ENCODE results near the gene SGPP2.

Gene SGPP2

DNA sequence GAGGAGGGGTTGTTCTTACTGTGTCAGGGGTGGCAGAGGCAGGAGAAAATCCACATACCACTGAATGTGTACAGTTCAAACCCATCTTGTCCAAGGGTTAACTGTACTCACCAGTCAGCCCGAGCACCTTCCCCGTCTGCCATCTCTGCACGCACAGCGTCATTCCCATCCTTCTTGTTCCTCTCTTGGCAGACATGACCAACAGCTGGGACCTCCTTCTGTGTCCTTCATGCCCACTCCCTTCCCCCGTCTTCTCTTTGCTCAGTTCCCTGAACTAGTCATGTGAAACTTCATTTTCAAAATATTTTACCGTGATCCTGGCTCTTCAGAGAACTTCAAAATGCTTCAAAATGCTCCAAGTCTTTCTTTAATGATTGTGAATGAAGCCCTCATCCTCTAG is 139.6 kb downstream of the SGPP2 start:
- H3K4me3 ChIP-seq (replicated peaks in 1 of 2; ENCODE audit: low read depth in 2 of 2, low read length in 2 of 2): no peak overlapping the region
- TF ChIP-seq, protein P1, sequence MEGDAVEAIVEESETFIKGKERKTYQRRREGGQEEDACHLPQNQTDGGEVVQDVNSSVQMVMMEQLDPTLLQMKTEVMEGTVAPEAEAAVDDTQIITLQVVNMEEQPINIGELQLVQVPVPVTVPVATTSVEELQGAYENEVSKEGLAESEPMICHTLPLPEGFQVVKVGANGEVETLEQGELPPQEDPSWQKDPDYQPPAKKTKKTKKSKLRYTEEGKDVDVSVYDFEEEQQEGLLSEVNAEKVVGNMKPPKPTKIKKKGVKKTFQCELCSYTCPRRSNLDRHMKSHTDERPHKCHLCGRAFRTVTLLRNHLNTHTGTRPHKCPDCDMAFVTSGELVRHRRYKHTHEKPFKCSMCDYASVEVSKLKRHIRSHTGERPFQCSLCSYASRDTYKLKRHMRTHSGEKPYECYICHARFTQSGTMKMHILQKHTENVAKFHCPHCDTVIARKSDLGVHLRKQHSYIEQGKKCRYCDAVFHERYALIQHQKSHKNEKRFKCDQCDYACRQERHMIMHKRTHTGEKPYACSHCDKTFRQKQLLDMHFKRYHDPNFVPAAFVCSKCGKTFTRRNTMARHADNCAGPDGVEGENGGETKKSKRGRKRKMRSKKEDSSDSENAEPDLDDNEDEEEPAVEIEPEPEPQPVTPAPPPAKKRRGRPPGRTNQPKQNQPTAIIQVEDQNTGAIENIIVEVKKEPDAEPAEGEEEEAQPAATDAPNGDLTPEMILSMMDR (IDR thresholded peaks at IDR 0.05; ENCODE audit: low read depth, low read length): no peak
- no peak for DNase-seq (ENCODE audit: low read depth in 2 of 2)

DNA sequence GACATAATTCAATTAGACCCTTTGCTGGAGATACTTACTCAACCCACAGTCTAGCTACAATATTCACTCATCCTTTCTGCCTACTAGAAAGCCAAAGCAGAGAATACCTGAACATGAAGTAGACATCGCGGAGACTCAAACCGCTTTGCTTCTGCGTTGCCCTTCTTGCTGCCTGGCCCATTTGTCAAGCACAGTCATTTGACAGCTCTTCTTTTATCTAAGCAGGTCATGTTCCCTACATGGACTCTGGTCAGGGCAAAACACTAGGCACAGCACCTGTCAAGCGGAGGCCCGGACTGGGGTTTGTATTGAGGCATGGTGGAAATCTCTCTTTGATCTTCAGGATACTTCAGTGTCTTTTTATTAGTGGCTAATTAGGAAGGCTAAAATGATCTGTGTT is 141.9 kb downstream of the SGPP2 start:
- H3K4me3 ChIP-seq (replicated peaks in 1 of 2; ENCODE audit: low read depth in 2 of 2, low read length in 2 of 2): no peak overlapping the region
- DNase-seq (ENCODE audit: low read depth in 2 of 2): no peak
- TF ChIP-seq, protein P1 (IDR thresholded peaks at IDR 0.05; ENCODE audit: low read depth, low read length): no peak

DNA sequence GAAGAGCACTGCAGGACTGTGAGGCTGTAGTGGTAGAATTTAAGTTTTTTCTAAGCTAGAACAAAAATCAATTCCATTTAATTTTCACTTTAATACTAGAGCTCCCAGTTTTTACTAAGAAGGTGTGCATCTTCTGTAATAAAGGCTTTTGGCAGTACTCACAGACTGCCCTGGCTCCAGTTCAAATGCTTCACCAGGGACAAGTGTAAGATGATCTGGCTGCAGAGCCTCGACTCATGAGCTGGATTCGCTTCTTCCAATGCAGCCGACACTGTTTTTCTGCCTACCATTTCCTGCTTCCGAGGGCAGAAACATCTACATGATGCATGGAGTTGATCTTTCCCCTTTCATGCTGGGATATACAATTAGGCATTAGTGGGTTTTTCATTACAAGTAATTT is 144.5 kb downstream of the SGPP2 start:
- TF ChIP-seq, protein P1 (IDR thresholded peaks at IDR 0.05; ENCODE audit: low read depth, low read length): no peak
- peak; percentile 70 to 81 for DNase-seq (ENCODE audit: low read depth in 2 of 2)
- H3K4me3 ChIP-seq (replicated peaks in 1 of 2; ENCODE audit: low read depth in 2 of 2, low read length in 2 of 2): no peak overlapping the region

DNA sequence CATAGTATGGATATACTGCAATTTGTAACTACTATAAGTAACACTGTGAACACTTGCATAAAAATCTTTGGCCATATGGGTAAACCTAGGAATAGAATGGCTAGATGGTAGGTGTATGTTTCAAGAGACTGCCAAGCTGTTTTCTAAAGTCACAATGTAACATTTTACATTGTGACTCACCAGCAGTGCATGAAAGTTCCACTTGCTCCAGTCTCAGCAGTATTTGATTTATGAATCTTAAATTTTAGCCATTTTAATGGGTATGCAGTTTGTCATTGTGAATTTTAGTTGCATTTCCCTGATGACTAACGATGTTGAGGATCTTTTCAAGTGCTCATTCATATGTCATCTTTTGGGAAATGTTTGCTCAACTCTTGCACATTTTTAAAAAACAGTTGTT is 145.5 kb downstream of the SGPP2 start:
- DNase-seq (ENCODE audit: low read depth in 2 of 2): peak in 1 of 2 donors; percentile 52
- TF ChIP-seq, protein P1 (IDR thresholded peaks at IDR 0.05; ENCODE audit: low read depth, low read length): no peak

DNA sequence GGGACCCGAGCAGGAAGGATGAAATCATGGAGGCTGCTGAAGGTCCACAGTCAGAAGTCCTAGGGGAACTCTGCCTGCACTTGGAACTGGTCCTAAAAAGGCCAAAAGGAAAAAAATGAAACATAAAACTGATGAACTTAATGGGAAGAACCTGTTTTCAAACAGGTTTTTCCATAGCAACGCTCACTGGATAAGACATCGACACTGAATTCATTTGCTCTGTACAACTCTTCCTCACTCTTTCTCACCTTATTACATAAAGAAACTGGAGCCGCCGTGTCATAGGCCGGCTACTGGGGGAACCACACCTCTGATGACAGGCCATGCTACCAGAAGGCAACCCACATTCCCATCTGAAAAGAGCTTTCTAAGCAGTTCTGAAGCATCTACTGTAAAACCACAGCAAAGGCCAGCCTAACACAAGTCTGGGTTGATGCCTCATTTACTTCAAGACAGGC is 147.9 kb downstream of the SGPP2 start:
- TF ChIP-seq, protein P1 (IDR thresholded peaks at IDR 0.05; ENCODE audit: low read depth, low read length): no peak
- no peak overlapping the region for H3K4me3 ChIP-seq (replicated peaks in 1 of 2; ENCODE audit: low read depth in 2 of 2, low read length in 2 of 2)
- DNase-seq (ENCODE audit: low read depth in 2 of 2): peak; percentile 21 to 41

More for the DNA sequence above, 145.5 kb downstream of the SGPP2 start:
- H3K4me3 ChIP-seq (replicated peaks in 1 of 2; ENCODE audit: low read depth in 2 of 2, low read length in 2 of 2): no peak overlapping the region

DNA sequence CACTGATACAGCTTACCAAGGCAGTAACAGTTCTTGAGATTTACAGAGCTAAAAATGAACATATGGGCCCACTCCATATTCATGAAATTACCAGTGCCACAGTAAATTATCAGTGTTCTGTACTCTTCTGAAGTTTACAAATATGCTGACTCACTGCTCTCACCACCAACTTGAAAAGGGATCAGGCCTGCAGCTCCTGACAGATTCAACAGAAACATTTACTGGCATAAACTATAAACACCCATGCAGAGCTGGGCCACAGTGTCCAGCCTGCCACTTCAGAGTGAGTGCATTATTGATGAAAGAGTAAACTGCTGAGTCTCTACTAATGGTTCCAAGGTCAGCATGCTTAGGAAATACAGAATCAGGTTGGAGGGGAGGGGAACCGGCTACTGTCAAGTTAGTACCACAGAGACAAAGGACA is 148.4 kb downstream of the SGPP2 start:
- TF ChIP-seq, protein P1 (IDR thresholded peaks at IDR 0.05; ENCODE audit: low read depth, low read length): no peak
- peak; percentile 61 to 73 for DNase-seq (ENCODE audit: low read depth in 2 of 2)
- H3K4me3 ChIP-seq (replicated peaks in 1 of 2; ENCODE audit: low read depth in 2 of 2, low read length in 2 of 2): no peak overlapping the region

DNA sequence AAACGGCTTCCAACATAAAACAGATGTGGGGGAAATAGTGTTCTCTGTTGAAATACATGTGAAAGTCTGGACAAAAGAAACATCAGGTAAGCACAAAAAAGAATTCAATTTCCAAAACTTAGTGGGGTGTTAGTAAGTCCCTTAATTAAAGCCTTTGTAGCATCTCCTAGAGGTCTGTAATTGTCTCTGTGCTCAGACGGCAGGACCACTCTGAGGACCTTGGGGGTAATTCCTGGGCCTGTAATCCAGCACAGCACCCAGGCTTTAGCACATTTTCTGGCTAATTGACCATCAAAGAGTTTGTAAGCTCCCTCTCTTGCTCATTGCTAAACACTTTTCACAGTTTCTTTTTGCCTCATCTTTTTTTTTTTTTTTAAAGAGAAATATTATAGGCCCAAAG is 151.3 kb downstream of the SGPP2 start:
- TF ChIP-seq, protein P1 (IDR thresholded peaks at IDR 0.05; ENCODE audit: low read depth, low read length): no peak
- DNase-seq (ENCODE audit: low read depth in 2 of 2): no peak
- no peak overlapping the region for H3K4me3 ChIP-seq (replicated peaks in 1 of 2; ENCODE audit: low read depth in 2 of 2, low read length in 2 of 2)
